Measurements from ENCODE around the gene EYS.

GRCh38 chr6:65253041-65253440, 454.0 kb downstream of the EYS start:
- TF ChIP-seq EZH2 (IDR thresholded peaks at IDR 0.05), result no peak
- no peak for TF ChIP-seq POLR2AphosphoS5 (IDR thresholded peaks at IDR 0.05; ENCODE audit: borderline replicate concordance, low read depth, low read length)

Measured in SK-N-MC (cell line).